ENCODE data around the gene SLC37A2.

GRCh38 chr11:125088123-125088522 is 25.0 kb downstream of the SLC37A2 start:
- no peak for TF ChIP-seq EZH2phosphoT487 (IDR thresholded peaks at IDR 0.05; ENCODE audit: insufficient read depth, low read depth)
- TF ChIP-seq EZH2 (IDR thresholded peaks at IDR 0.05; ENCODE audit: insufficient read depth, poor library complexity, severe bottlenecking): no peak
